CD14-positive monocyte (primary cell): Measurements from ENCODE around the gene CCNI. TPM values are rescaled to one million over a fixed set of nuclear protein-coding genes. Genes with fewer than 3 reads are reported as not detected.

Source experiments
- DNase-seq, 3 donors: peaks; one replicate each; pipeline ENCODE4 v3.0.0-alpha.2; 2011 to 2022
- H2AFZ ChIP-seq: 2 replicates; pipeline ENCODE4 v1.6.0; 2012; ENCODE audit warnings: mild to moderate bottlenecking, low read depth, low read length, inconsistent platforms; ENCODE audit not compliant: insufficient read depth, poor library complexity, severe bottlenecking
- H3K27ac ChIP-seq, 2 donors: 1 replicate in 1 of 2; 2 replicates in 1 of 2; pipeline ENCODE4 v1.5.1; 2012 to 2013; ENCODE audit warnings: low read length in 2 of 2, control low read depth in 1 of 2, inconsistent platforms in 1 of 2, low read depth in 1 of 2, mild to moderate bottlenecking in 1 of 2
- H3K27me3 ChIP-seq, 2 donors: one replicate each; pipeline versions ENCODE4 v1.6.0 to v1.6.1; 2011 to 2013; ENCODE audit warnings: low read length in 2 of 2; ENCODE audit not compliant: control insufficient read depth in 2 of 2, insufficient read depth in 2 of 2
- H3K36me3 ChIP-seq, 2 donors: replicated peaks in 1 of 2; 1 replicate in 1 of 2; 2 replicates in 1 of 2; pipeline versions ENCODE4 v1.5.1 to v1.6.1; 2012 to 2013; ENCODE audit warnings: low read length in 2 of 2, control low read depth in 1 of 2, inconsistent platforms in 1 of 2, mild to moderate bottlenecking in 1 of 2; ENCODE audit not compliant: insufficient read depth in 2 of 2, control insufficient read depth in 1 of 2
- H3K4me1 ChIP-seq, 2 donors: 1 replicate in 1 of 2; 2 replicates in 1 of 2; pipeline versions ENCODE4 v1.5.1 to v1.6.1; 2012 to 2013; ENCODE audit warnings: low read length in 2 of 2, control low read depth in 1 of 2, inconsistent platforms in 1 of 2, mild to moderate bottlenecking in 1 of 2, moderate library complexity in 1 of 2; ENCODE audit not compliant: insufficient read depth in 2 of 2, control insufficient read depth in 1 of 2
- H3K4me2 ChIP-seq: replicated peaks from 2 replicates; pipeline ENCODE3; 2012; ENCODE audit warnings: low read length, moderate library complexity, mild to moderate bottlenecking; ENCODE audit not compliant: poor library complexity, severe bottlenecking; ENCODE audit errors: extremely low read depth
- H3K4me3 ChIP-seq, 3 experiments: fragments of 200-600 bp in 1 of 3; sonication (generic) in 1 of 3; replicated peaks in 1 of 3; 1 replicate in 2 of 3; 2 replicates in 1 of 3; pipeline ENCODE4 v1.5.1; 2011 to 2013; ENCODE audit warnings: low read length in 3 of 3, mild to moderate bottlenecking in 3 of 3, control low read depth in 2 of 3, low read depth in 2 of 3, inconsistent platforms in 1 of 3, moderate library complexity in 1 of 3
- H3K79me2 ChIP-seq: 2 replicates; pipeline ENCODE4 v1.6.0; 2012; ENCODE audit warnings: mild to moderate bottlenecking, control low read depth, inconsistent platforms, low read length, moderate library complexity; ENCODE audit not compliant: insufficient read depth
- H3K9ac ChIP-seq: 2 replicates; pipeline ENCODE4 v1.6.0; 2017; ENCODE audit warnings: low read length, mild to moderate bottlenecking; ENCODE audit not compliant: insufficient read depth, poor library complexity, severe bottlenecking
- H3K9me3 ChIP-seq, 2 donors: replicated peaks in 1 of 2; 1 replicate in 1 of 2; 2 replicates in 1 of 2; pipeline versions ENCODE4 v1.5.1 to v1.6.1; 2012 to 2013; ENCODE audit warnings: low read length in 2 of 2, control low read depth in 1 of 2; ENCODE audit not compliant: control insufficient read depth in 1 of 2, insufficient read depth in 1 of 2
- H4K20me1 ChIP-seq: 2 replicates; pipeline ENCODE4 v1.6.0; 2012; ENCODE audit warnings: mild to moderate bottlenecking, low read length, control low read depth, moderate library complexity; ENCODE audit not compliant: insufficient read depth
- H3K27ac Mint-ChIP-seq, 7 donors: one replicate each; pipeline ENCODE4 v1.8.0; 2020; ENCODE audit warnings: mild to moderate bottlenecking in 7 of 7, mixed read lengths in 7 of 7, moderate library complexity in 6 of 7, inconsistent platforms in 2 of 7
- H3K27me3 Mint-ChIP-seq, 3 donors: one replicate each; pipeline ENCODE4 v1.8.0; 2021 to 2022; ENCODE audit warnings: low read depth in 3 of 3, mild to moderate bottlenecking in 3 of 3, mixed read lengths in 3 of 3, moderate library complexity in 3 of 3, inconsistent platforms in 1 of 3
- H3K36me3 Mint-ChIP-seq, 2 donors: one replicate each; pipeline ENCODE4 v1.8.0; 2020; ENCODE audit warnings: mixed read lengths in 2 of 2, inconsistent platforms in 1 of 2, mild to moderate bottlenecking in 1 of 2
- H3K4me1 Mint-ChIP-seq: one replicate; pipeline ENCODE4 v1.8.0; 2020; ENCODE audit warnings: mild to moderate bottlenecking, mixed read lengths
- H3K4me3 Mint-ChIP-seq, 2 donors: one replicate each; pipeline ENCODE4 v1.8.0; 2020; ENCODE audit warnings: mild to moderate bottlenecking in 2 of 2, mixed read lengths in 2 of 2, moderate library complexity in 1 of 2
- H3K9me3 Mint-ChIP-seq, 7 donors: one replicate each; pipeline ENCODE4 v1.8.0; 2020 to 2022; ENCODE audit warnings: mixed read lengths in 7 of 7, mild to moderate bottlenecking in 6 of 7, moderate library complexity in 6 of 7, inconsistent platforms in 2 of 7
- WGBS: methylation state at CpG from one replicate; pipeline ENCODE4 v1.1.5; 2013; ENCODE audit warnings: missing lambda C conversion rate; ENCODE audit not compliant: insufficient coverage; 5-methylcytosine and 5-hydroxymethylcytosine counted together
- intact Hi-C, 2 donors: fragments of 100-400 bp; cut with micrococcal nuclease; formaldehyde crosslinking; loops; one replicate each; pipeline versions ENCODE4 v1.15.0 to v1.15.1; 2023
- polyA plus RNA-seq, 3 donors: library from polyadenylated mRNA; depleted of rRNA in 1 of 3; unstranded in 2 of 3; stranded (reverse) in 1 of 3; fragments of 300-500 nt in 2 of 3; fragments of >200 nt in 1 of 3; fragmentation: Illumina TruSeq in 2 of 3; gene quantifications; 1 replicate in 2 of 3; 2 replicates in 1 of 3; pipeline ENCODE4 v1.2.3, GENCODE V29; 2012 to 2021
- TF ChIP-seq, protein P1 (sequence below): fragments of 200-600 bp; IDR thresholded peaks from one replicate; pipeline ENCODE4 v1.8.0; 2022; ENCODE audit warnings: antibody characterized with exemption, mild to moderate bottlenecking

CCNI gene
- polyA plus RNA-seq, 3 donors: 106 to 264 (median 171) TPM

- Histone ChIP-seq H3K27ac (no peak overlapping the region), H2AFZ (no peak overlapping the region), H3K4me1 (peaks cover 15 to 18% of the 10 kb centered on the region in 2 donors), H3K4me2 (no peak overlapping the region), H3K9me3 (no peaks in the 10 kb centered on the region), H4K20me1 (no peaks in the 10 kb centered on the region), H3K4me3 (no peak overlapping the region), H3K36me3 (no peaks in the 10 kb centered on the region), H3K9ac (no peak overlapping the region), H3K79me2 (no peaks in the 10 kb centered on the region), H3K27me3 (no peaks in the 10 kb centered on the region)
- peak overlapping the region in 3 of 7 donors; percentile 6 to 24 (median 22) for H3K27ac Mint-ChIP-seq
- peaks cover 36% of the 10 kb centered on the region for H3K4me1 Mint-ChIP-seq
- TF ChIP-seq, protein P1, sequence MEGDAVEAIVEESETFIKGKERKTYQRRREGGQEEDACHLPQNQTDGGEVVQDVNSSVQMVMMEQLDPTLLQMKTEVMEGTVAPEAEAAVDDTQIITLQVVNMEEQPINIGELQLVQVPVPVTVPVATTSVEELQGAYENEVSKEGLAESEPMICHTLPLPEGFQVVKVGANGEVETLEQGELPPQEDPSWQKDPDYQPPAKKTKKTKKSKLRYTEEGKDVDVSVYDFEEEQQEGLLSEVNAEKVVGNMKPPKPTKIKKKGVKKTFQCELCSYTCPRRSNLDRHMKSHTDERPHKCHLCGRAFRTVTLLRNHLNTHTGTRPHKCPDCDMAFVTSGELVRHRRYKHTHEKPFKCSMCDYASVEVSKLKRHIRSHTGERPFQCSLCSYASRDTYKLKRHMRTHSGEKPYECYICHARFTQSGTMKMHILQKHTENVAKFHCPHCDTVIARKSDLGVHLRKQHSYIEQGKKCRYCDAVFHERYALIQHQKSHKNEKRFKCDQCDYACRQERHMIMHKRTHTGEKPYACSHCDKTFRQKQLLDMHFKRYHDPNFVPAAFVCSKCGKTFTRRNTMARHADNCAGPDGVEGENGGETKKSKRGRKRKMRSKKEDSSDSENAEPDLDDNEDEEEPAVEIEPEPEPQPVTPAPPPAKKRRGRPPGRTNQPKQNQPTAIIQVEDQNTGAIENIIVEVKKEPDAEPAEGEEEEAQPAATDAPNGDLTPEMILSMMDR: no peak
- intact Hi-C loops: loop anchor here (5.0 kb wide), 1 partner anchor 105 kb away; no protein-coding TSS in a partner anchor
- no peaks in the 10 kb centered on the region for H3K36me3 Mint-ChIP-seq
- no peak for DNase-seq
- H3K27me3 Mint-ChIP-seq: peaks cover 0 to 3% (median 0%) of the 10 kb centered on the region in 3 donors
- H3K9me3 Mint-ChIP-seq: no peaks in the 10 kb centered on the region
- H3K4me3 Mint-ChIP-seq: no peak overlapping the region
Observed at GRCh38 chr4:77097611-77098010, 21.8 kb upstream of the CCNI start.

DNA sequence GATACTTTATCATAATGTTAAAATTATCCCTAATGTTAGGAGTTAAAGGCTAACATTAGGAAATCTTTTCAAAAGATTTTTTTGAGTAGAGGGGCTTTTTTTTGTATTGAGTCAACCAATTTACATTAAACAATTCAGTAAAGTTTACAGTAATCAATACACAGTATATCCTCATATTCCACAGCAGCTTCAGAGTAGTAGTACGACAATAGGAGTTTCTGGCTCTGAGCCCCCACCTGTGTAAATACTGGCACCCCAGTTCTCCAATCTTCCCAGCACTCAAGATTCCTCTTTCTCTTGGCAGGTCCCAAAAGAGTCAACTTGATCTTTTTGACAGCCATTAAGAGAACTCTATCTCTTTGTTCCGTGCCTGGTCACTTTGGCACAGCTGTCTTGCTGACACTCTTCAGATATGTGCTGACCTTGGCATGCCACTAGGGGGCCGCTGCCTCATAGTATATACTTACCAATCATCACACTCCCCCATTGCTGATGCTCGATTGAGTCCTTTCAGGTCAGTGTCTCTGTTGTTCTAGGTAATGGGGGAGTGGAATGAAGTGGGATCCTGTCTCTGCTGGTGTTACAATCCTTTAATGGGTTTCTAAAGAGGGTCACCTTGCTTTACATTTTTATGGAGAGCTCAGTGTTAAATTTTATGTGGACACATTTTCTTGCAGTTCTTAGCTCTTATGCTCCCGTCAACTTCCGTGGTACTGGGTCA is 19.5 kb upstream of the CCNI start:
- H3K9me3 ChIP-seq: no peaks in the 10 kb centered on the region

More for the DNA sequence above, 19.5 kb upstream of the CCNI start:
- Histone ChIP-seq H3K27ac (no peak overlapping the region), H3K27me3 (no peaks in the 10 kb centered on the region), H3K4me1 (peaks cover 16 to 20% of the 10 kb centered on the region in 2 donors), H4K20me1 (no peaks in the 10 kb centered on the region), H3K36me3 (no peaks in the 10 kb centered on the region), H3K79me2 (no peaks in the 10 kb centered on the region), H3K9ac (no peak overlapping the region), H3K4me3 (no peak overlapping the region), H2AFZ (peak overlapping the region; percentile 19), H3K4me2 (no peak overlapping the region)
- Mint-ChIP-seq H3K27me3 (peaks cover 0 to 5% (median 0%) of the 10 kb centered on the region in 3 donors), H3K4me3 (no peak overlapping the region), H3K9me3 (no peaks in the 10 kb centered on the region), H3K4me1 (peaks cover 33% of the 10 kb centered on the region), H3K27ac (no peak overlapping the region), H3K36me3 (no peaks in the 10 kb centered on the region)
- intact Hi-C loops: loop anchor here (1.0 to 5.0 kb wide), 2 partner anchors 63 to 107 kb away; no protein-coding TSS in a partner anchor
- TF ChIP-seq, protein P1: peak; percentile 95
- 0% methylated on average over 1 of the region's 6 CpGs for WGBS
- peak; percentile 56 to 80 (median 72) for DNase-seq
